HepG2 (cell line): Measurements from ENCODE around the gene ESPNL. TPM values are rescaled to one million over a fixed set of nuclear protein-coding genes. Genes with fewer than 3 reads are reported as not detected.
A peak's percentile ranks its signal among the peaks of the same experiment; 100 is the strongest.

ENCODE experiments used
- ATF1 ChIP-seq: IDR thresholded peaks from 2 replicates; pipeline ENCODE4 v1.6.1; 2016; ENCODE audit warnings: mild to moderate bottlenecking, control low read depth
- HMG20A ChIP-seq: IDR thresholded peaks from 2 replicates; pipeline ENCODE4 v1.6.1; 2016; ENCODE audit warnings: borderline replicate concordance
- KLF16 ChIP-seq, 2 experiments: sonication (generic) in 1 of 2; formaldehyde crosslinking in 1 of 2; IDR thresholded peaks; 2 replicates each; pipeline versions ENCODE4 v1.6.1 to v1.8.0; 2016 to 2023; ENCODE audit warnings: missing genetic modification reagents in 2 of 2, missing compliant biosample characterization in 1 of 2
- KMT2A ChIP-seq: sonication (generic); formaldehyde crosslinking; IDR thresholded peaks from 2 replicates; pipeline ENCODE4 v1.4.0; 2020; ENCODE audit warnings: missing genetic modification reagents
- MAFK ChIP-seq, 2 experiments: IDR thresholded peaks in 1 of 2; conservative IDR thresholded peaks in 1 of 2; 2 replicates each; pipeline ENCODE4 v1.6.1; 2011; ENCODE audit warnings: improper control_type of control experiment in 2 of 2, low read length in 2 of 2
- MBNL3 ChIP-seq: fragments of 250-450 bp; sonication (Bioruptor Pico); conservative IDR thresholded peaks from 2 replicates; pipeline ENCODE4 v1.8.0; 2022; ENCODE audit warnings: mild to moderate bottlenecking, inconsistent platforms
- MIXL1 ChIP-seq: IDR thresholded peaks from 2 replicates; pipeline ENCODE4 v1.6.1; 2016
- NR2F1 ChIP-seq, 2 experiments: fragments of 450-650 bp in 1 of 2; formaldehyde crosslinking in 1 of 2; IDR thresholded peaks; 2 replicates each; pipeline versions ENCODE4 v1.5.0 to v1.6.1; 2016 to 2020; ENCODE audit warnings: mild to moderate bottlenecking in 1 of 2, missing compliant biosample characterization in 1 of 2, missing genetic modification reagents in 1 of 2, moderate library complexity in 1 of 2
- TBX3 ChIP-seq: fragments of 450-650 bp; IDR thresholded peaks from 2 replicates; pipeline ENCODE4 v1.6.1; 2017; ENCODE audit warnings: antibody characterized with exemption, mild to moderate bottlenecking, inconsistent platforms, borderline replicate concordance
- XBP1 ChIP-seq: sonication (generic); formaldehyde crosslinking; IDR thresholded peaks from 2 replicates; pipeline ENCODE4 v1.5.0; 2020; ENCODE audit warnings: missing genetic modification reagents
- ZNF20 ChIP-seq: sonication (generic); formaldehyde crosslinking; IDR thresholded peaks from 2 replicates; pipeline ENCODE4 v1.4.0; 2020; ENCODE audit warnings: mild to moderate bottlenecking, moderate library complexity, missing genetic modification reagents
- ZNF563 ChIP-seq: sonication (generic); formaldehyde crosslinking; IDR thresholded peaks from 2 replicates; pipeline ENCODE4 v1.8.0; 2022; ENCODE audit warnings: mild to moderate bottlenecking, moderate library complexity, missing genetic modification reagents
- ZNF598 ChIP-seq: sonication (generic); formaldehyde crosslinking; IDR thresholded peaks from 2 replicates; pipeline ENCODE4 v1.5.1; 2020; ENCODE audit warnings: mild to moderate bottlenecking, missing genetic modification reagents, borderline replicate concordance
- ZNF850 ChIP-seq: sonication (generic); formaldehyde crosslinking; conservative IDR thresholded peaks from 2 replicates; pipeline ENCODE4 v1.9.0; 2021; ENCODE audit warnings: mild to moderate bottlenecking, missing genetic modification reagents
- polyA plus RNA-seq, 8 experiments: library from polyadenylated mRNA; depleted of rRNA in 3 of 8; stranded (reverse) in 7 of 8; unstranded in 1 of 8; fragments of >200 nt; fragmentation: Illumina TruSeq in 4 of 8; extraction: Trizol in 4 of 8; gene quantifications; 2 replicates each; pipeline versions ENCODE4 v1.2.1 to v1.2.3, GENCODE V29; 2011 to 2016; ENCODE audit warnings: low read depth in 4 of 8, missing spikeins in 1 of 8, mixed read lengths in 1 of 8; ENCODE audit not compliant: insufficient read depth in 1 of 8
- total RNA-seq, 5 experiments: library from RNA; depleted of rRNA; stranded (reverse); fragments of >200 nt; fragmentation: Illumina TruSeq; extraction: Trizol; gene quantifications; 2 replicates each; pipeline ENCODE4 v1.2.3, GENCODE V29; 2016; ENCODE audit warnings: low read depth in 1 of 5
- TF ChIP-seq, protein P1 (sequence below): sonication (generic); formaldehyde crosslinking; IDR thresholded peaks from 2 replicates; pipeline ENCODE4 v1.4.0; 2020; ENCODE audit warnings: mild to moderate bottlenecking, missing genetic modification reagents
- TF ChIP-seq, protein P2 (sequence below): IDR thresholded peaks from 2 replicates; pipeline ENCODE4 v1.6.1; 2016; ENCODE audit warnings: control low read depth
- TF ChIP-seq, protein P3 (sequence below): sonication (generic); formaldehyde crosslinking; IDR thresholded peaks from 2 replicates; pipeline ENCODE4 v1.5.0; 2020; ENCODE audit warnings: missing genetic modification reagents

The ESPNL gene
- total and polyA plus RNA-seq, 2 of the 13 experiments (the other 11 are each of a cell fraction or from before 2014, with no cell fraction given): 0.45 to 0.80 TPM

DNA sequence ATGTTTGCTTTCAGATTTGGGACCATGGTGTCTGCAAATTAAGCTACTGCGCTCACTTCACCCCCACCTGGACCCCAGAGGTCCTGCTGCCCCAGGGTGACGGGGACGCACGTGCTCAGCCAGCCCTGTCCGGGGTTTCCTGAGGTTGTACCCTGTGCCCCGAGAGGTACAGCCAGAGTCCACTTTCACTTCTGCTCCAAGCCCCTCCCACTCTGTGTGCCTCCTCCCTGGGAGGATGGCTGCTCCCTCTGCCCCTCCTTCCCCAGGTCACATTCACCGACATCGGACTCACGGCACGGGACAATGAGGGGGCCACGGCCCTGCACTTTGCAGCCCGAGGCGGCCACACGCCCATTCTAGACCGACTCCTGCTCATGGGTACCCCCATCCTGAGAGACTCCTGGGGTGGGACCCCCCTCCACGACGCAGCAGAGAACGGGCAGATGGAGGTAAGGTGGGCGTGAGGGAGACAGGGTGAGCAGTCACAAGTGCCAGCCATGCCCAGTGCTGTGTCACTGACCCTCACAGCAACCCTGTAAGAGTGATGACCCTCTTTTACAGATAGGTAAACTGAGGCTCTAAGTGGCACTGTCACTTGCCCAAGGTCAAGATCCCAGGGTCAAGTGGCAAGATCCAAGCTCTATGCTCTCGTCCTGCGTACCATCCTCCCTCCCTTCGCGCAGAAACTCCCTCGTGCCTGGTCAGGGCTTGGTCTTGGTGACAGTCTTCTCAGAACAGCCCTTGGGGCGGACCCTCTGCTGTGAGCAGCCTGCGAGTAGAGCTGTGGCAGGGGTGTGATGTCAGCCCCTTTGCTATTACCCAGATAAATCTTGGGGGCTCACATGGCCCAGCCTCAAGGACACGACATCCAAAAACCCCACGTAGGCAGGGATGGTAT is 7.6 kb downstream of the ESPNL start (continued):
- TF ChIP-seq MIXL1 (CRISPR knock-in tag) (0 out of 2 replicates have a peak, but pooled peaks have one; percentile 12), HMG20A (CRISPR knock-in tag) (no peak), XBP1 (CRISPR knock-in tag) (no peak), KMT2A (CRISPR knock-in tag) (peak; percentile 64; the same call in 1 of the 2 replicates), ZNF850 (CRISPR knock-in tag) (no peak), KLF16 (CRISPR knock-in tag; IDR thresholded peaks at IDR 0.05) (peak in 1 of 2 experiments; percentile 83; a peak in 2 of 4 replicates), MAFK (conservative IDR thresholded peaks at IDR 0.05 in 1 of 2, IDR thresholded peaks at IDR 0.05 in 1 of 2; ENCODE audit: low read length in 2 of 2) (no peak), ZNF598 (CRISPR knock-in tag) (no peak), MBNL3 (no peak), TBX3 (no peak), NR2F1 (CRISPR knock-in tag; IDR thresholded peaks at IDR 0.05) (peak; percentile 43; a peak in 2 of 4 replicates), ZNF563 (no peak), ZNF20 (no peak), ATF1 (CRISPR knock-in tag) (no peak)
- TF ChIP-seq, protein P1, sequence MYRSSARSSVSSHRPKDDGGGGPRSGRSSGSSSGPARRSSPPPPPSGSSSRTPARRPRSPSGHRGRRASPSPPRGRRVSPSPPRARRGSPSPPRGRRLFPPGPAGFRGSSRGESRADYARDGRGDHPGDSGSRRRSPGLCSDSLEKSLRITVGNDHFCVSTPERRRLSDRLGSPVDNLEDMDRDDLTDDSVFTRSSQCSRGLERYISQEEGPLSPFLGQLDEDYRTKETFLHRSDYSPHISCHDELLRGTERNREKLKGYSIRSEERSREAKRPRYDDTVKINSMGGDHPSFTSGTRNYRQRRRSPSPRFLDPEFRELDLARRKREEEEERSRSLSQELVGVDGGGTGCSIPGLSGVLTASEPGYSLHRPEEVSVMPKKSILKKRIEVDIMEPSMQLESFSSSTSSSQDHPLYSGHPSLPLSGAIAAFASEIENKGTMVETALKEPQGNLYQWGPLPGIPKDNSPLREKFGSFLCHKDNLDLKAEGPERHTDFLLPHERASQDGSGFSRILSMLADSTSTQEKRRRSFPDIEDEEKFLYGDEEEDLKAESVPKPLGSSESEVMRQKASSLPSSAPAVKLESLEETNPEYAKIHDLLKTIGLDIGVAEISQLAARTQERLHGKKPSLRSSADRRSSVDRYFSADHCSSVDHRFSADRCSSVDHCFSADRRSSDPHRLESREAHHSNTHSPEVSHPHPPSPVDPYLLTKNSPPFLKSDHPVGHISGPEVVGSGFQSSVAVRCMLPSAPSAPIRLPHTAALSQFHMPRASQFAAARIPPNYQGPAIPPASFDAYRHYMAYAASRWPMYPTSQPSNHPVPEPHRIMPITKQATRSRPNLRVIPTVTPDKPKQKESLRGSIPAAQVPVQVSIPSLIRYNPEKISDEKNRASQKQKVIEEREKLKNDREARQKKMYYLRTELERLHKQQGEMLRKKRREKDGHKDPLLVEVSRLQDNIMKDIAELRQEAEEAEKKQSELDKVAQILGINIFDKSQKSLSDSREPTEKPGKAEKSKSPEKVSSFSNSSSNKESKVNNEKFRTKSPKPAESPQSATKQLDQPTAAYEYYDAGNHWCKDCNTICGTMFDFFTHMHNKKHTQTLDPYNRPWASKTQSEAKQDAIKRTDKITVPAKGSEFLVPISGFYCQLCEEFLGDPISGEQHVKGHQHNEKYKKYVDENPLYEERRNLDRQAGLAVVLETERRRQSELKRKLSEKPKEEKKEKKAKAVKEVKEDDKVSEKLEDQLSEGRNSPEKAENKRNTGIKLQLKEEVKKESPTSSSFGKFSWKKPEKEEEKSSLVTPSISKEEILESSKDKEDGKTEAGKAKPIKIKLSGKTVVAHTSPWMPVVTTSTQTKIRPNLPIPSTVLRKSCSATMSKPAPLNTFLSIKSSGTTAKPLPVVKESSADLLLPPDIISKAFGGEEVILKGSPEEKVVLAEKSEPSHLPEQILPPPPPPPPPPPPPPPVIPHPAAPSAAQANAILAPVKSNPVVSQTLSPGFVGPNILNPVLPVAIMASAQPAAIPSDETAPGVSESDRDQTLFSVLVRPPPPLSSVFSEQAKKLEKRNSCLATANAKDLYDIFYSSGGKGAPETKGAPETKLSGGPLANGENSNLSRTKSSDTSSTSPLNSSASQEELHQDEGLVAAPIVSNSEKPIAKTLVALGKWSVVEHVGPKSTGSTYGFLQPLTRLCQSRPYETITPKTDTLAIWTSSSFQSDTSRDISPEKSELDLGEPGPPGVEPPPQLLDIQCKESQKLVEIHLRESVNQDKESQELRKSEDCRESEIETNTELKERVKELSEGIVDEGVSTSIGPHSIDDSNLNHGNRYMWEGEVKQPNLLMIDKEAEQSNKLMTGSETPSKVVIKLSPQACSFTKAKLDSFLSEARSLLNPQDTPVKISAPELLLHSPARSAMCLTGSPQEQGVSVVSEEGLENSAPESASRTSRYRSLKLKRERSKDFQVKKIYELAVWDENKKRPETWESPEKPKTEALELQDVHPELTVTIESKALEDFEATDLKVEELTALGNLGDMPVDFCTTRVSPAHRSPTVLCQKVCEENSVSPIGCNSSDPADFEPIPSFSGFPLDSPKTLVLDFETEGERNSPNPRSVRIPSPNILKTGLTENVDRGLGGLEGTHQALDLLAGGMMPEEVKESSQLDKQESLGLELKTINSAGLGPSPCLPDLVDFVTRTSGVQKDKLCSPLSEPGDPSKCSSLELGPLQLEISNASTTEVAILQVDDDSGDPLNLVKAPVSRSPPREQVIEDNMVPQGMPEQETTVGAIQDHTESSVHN (CRISPR knock-in tag): no peak
- TF ChIP-seq, protein P2, sequence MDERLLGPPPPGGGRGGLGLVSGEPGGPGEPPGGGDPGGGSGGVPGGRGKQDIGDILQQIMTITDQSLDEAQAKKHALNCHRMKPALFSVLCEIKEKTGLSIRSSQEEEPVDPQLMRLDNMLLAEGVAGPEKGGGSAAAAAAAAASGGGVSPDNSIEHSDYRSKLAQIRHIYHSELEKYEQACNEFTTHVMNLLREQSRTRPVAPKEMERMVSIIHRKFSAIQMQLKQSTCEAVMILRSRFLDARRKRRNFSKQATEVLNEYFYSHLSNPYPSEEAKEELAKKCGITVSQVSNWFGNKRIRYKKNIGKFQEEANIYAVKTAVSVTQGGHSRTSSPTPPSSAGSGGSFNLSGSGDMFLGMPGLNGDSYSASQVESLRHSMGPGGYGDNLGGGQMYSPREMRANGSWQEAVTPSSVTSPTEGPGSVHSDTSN: no peak
- TF ChIP-seq, protein P3, sequence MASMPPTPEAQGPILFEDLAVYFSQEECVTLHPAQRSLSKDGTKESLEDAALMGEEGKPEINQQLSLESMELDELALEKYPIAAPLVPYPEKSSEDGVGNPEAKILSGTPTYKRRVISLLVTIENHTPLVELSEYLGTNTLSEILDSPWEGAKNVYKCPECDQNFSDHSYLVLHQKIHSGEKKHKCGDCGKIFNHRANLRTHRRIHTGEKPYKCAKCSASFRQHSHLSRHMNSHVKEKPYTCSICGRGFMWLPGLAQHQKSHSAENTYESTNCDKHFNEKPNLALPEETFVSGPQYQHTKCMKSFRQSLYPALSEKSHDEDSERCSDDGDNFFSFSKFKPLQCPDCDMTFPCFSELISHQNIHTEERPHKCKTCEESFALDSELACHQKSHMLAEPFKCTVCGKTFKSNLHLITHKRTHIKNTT (CRISPR knock-in tag): no peak
